HG03039 (cell line): Measurements from ENCODE around the gene GABARAPL2.
"Not testable (repeated sequence)": the region's sequence is repeated elsewhere in the genome, so short reads cannot be mapped to it uniquely, and the experiment has no call there.

Source experiments
- ATAC-seq: cut with Tn5 transposase; IDR thresholded peaks from one replicate; pipeline ENCODE4 v1.9.1; 2021; ENCODE audit warnings: mild to moderate bottlenecking, moderate library complexity; ENCODE audit not compliant: unreplicated experiment

The GABARAPL2 gene

GRCh38 chr16:75566040-75566757 is at the start of gene GABARAPL2:
TSS of gene GABARAPL2 (plus strand) at chr16:75566379. CDS start at chr16:75566487, 108 bp downstream.
- ATAC-seq, result peak; percentile 62

GRCh38 chr16:75519175-75519574 is 47.0 kb upstream of the GABARAPL2 start:
- no peak for ATAC-seq

GRCh38 chr16:75526032-75526790 is 40.0 kb upstream of the GABARAPL2 start:
- no peak for ATAC-seq

- ATAC-seq, result no peak
Measured at GRCh38 chr16:75527825-75528299, 38.3 kb upstream of the GABARAPL2 start.

- ATAC-seq, result no peak
Measured at GRCh38 chr16:75529056-75529905, 36.9 kb upstream of the GABARAPL2 start.

- ATAC-seq, result no peak
Measured at GRCh38 chr16:75529959-75530358, 36.2 kb upstream of the GABARAPL2 start.

- no peak for ATAC-seq
Measured at GRCh38 chr16:75532142-75532765, 33.9 kb upstream of the GABARAPL2 start.

GRCh38 chr16:75532791-75533190 is 33.4 kb upstream of the GABARAPL2 start:
- ATAC-seq, result no peak

- no peak for ATAC-seq
Measured at GRCh38 chr16:75534560-75535205, 31.5 kb upstream of the GABARAPL2 start.

GRCh38 chr16:75535211-75535843 is 30.9 kb upstream of the GABARAPL2 start:
- ATAC-seq, result no peak

- ATAC-seq, result no peak
Measured at GRCh38 chr16:75535901-75536300, 30.3 kb upstream of the GABARAPL2 start, which contains the start of gene CHST5. TSS of gene CHST5 (minus strand) at chr16:75536108. CDS start at chr16:75530384, 5,724 bp downstream.

- no peak for ATAC-seq
Measured at GRCh38 chr16:75537776-75538175, 28.4 kb upstream of the GABARAPL2 start.

GRCh38 chr16:75538882-75539565 is 27.2 kb upstream of the GABARAPL2 start:
- not testable (repeated sequence) for ATAC-seq

GRCh38 chr16:75541236-75541635 is 24.9 kb upstream of the GABARAPL2 start:
- ATAC-seq, result no peak

- not testable (repeated sequence) for ATAC-seq
Measured at GRCh38 chr16:75542462-75542861, 23.7 kb upstream of the GABARAPL2 start.

- not testable (repeated sequence) for ATAC-seq
Measured at GRCh38 chr16:75545879-75546278, 20.3 kb upstream of the GABARAPL2 start.

GRCh38 chr16:75546293-75546692 is 19.9 kb upstream of the GABARAPL2 start:
- ATAC-seq, result no peak

GRCh38 chr16:75548456-75548855 is 17.7 kb upstream of the GABARAPL2 start:
- not testable (repeated sequence) for ATAC-seq

GRCh38 chr16:75550211-75550662 is 15.9 kb upstream of the GABARAPL2 start:
- peak; percentile 70 for ATAC-seq
